ENCODE data around the gene CHN2.

CHN2 gene

DNA sequence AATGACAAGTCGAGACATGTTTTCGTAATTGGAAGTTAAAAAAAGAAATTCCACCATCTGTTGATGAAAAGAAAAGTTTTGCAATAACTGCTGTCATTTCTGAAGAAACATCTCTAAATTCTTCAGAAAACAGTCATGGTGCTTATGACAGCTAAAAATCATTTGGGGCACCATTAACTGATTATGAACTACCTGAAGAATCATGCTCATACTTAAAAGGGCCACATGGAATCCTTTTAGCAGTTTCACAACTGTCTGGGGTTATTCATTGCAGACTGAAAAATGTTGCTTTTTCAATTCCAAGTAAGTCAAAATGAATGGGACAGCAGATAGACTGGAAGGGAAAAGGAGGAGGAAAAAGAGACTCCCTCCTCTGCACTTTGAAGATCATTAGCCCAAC lies 134.2 kb downstream of the CHN2 start:
- no peak overlapping the region for H3K4me3 ChIP-seq (ENCODE audit: low read depth, low read length)
- H3K9me3 ChIP-seq, result no peaks in the 10 kb centered on the region
- H3K36me3 ChIP-seq, result no peaks in the 10 kb centered on the region
- no peak for DNase-seq
- H3K4me1 ChIP-seq, result no peaks in the 10 kb centered on the region
- TF ChIP-seq, protein P1, sequence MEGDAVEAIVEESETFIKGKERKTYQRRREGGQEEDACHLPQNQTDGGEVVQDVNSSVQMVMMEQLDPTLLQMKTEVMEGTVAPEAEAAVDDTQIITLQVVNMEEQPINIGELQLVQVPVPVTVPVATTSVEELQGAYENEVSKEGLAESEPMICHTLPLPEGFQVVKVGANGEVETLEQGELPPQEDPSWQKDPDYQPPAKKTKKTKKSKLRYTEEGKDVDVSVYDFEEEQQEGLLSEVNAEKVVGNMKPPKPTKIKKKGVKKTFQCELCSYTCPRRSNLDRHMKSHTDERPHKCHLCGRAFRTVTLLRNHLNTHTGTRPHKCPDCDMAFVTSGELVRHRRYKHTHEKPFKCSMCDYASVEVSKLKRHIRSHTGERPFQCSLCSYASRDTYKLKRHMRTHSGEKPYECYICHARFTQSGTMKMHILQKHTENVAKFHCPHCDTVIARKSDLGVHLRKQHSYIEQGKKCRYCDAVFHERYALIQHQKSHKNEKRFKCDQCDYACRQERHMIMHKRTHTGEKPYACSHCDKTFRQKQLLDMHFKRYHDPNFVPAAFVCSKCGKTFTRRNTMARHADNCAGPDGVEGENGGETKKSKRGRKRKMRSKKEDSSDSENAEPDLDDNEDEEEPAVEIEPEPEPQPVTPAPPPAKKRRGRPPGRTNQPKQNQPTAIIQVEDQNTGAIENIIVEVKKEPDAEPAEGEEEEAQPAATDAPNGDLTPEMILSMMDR (IDR thresholded peaks at IDR 0.05; ENCODE audit: low read depth, low read length), result no peak
- no peaks in the 10 kb centered on the region for H3K27me3 ChIP-seq

DNA sequence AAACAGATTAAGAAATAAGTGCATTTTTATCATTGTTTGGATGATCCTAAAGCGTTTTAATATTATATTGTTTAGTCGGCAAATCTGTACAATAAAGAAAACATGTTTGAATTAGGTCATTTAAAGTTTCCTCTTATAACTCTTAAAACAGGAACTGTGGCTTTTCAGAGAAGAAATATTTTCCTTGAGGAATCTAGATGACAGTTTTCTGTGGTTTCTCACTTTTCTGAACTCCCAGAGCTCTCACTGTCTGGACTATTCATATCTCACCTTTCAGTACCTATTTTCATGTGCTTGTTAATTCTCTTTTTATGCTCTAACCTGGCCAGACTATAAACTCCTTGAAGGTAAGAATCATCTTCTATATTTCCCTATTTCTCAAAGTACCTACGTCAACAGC lies 135.1 kb downstream of the CHN2 start:
- Histone ChIP-seq H3K36me3 (no peaks in the 10 kb centered on the region), H3K9me3 (no peaks in the 10 kb centered on the region), H3K4me3 (ENCODE audit: low read depth, low read length) (no peak overlapping the region), H3K27me3 (no peaks in the 10 kb centered on the region), H3K4me1 (no peaks in the 10 kb centered on the region)
- DNase-seq, result no peak
- TF ChIP-seq, protein P1 (IDR thresholded peaks at IDR 0.05; ENCODE audit: low read depth, low read length), result no peak

- no peak for DNase-seq
- no peaks in the 10 kb centered on the region for H3K4me1 ChIP-seq
- H3K4me3 ChIP-seq (ENCODE audit: low read depth, low read length), result no peak overlapping the region
- TF ChIP-seq, protein P1 (IDR thresholded peaks at IDR 0.05; ENCODE audit: low read depth, low read length), result no peak
- H3K36me3 ChIP-seq, result no peaks in the 10 kb centered on the region
- no peaks in the 10 kb centered on the region for H3K9me3 ChIP-seq
- no peaks in the 10 kb centered on the region for H3K27me3 ChIP-seq
Observed at GRCh38 chr7:29330136-29330535, 135.6 kb downstream of the CHN2 start.

DNA sequence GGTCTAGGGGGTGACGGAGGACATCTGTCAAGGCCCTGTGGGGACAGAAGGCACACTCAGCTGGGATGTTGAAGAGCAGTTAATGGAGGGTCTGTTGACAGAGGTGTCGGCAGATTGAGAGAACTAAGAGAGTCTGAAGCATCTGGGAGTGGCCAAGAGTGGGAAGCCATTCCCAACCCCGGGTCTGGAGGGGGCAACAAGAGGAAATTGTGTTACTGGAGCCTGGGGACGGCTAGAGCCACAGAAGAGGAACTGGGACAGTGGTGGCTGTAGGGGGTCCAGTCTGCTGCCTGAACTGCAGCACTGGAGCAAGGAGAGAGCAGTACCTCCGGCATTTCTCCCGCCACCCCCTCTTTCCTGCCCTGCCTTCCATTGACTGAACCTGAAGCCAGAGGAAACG lies 136.6 kb downstream of the CHN2 start:
- TF ChIP-seq, protein P1 (IDR thresholded peaks at IDR 0.05; ENCODE audit: low read depth, low read length), result no peak
- no peak for DNase-seq
- Histone ChIP-seq H3K36me3 (no peaks in the 10 kb centered on the region), H3K4me1 (no peaks in the 10 kb centered on the region), H3K27me3 (no peaks in the 10 kb centered on the region), H3K9me3 (no peaks in the 10 kb centered on the region), H3K4me3 (ENCODE audit: low read depth, low read length) (no peak overlapping the region)

- no peak for DNase-seq
- Histone ChIP-seq H3K4me3 (ENCODE audit: low read depth, low read length) (no peak overlapping the region), H3K4me1 (no peaks in the 10 kb centered on the region), H3K9me3 (no peaks in the 10 kb centered on the region), H3K27me3 (no peaks in the 10 kb centered on the region), H3K36me3 (no peaks in the 10 kb centered on the region)
- TF ChIP-seq, protein P1 (IDR thresholded peaks at IDR 0.05; ENCODE audit: low read depth, low read length), result no peak
Observed at GRCh38 chr7:29332042-29332811, 137.7 kb downstream of the CHN2 start.
